ENCODE data around the gene SON.

- TF ChIP-seq ZNF274 (IDR thresholded peaks at IDR 0.05; ENCODE audit: low read depth, low read length) (no peak), YY1 (IDR thresholded peaks at IDR 0.05; ENCODE audit: insufficient read depth, insufficient read length) (no peak)
Measured at GRCh38 chr21:33552093-33552998, 9.5 kb downstream of the SON start.
